GM19035 (cell line): ENCODE data around the gene ACER2.

Source experiments
- ATAC-seq: cut with Tn5 transposase; IDR thresholded peaks from one replicate; pipeline ENCODE4 v1.9.1; 2021; ENCODE audit not compliant: unreplicated experiment

Gene ACER2

GRCh38 chr9:19481971-19482404 is 73.2 kb downstream of the ACER2 start:
- no peak for ATAC-seq

GRCh38 chr9:19484699-19485098 is 75.9 kb downstream of the ACER2 start:
- ATAC-seq, result no peak

GRCh38 chr9:19485193-19485592 is 76.4 kb downstream of the ACER2 start:
- ATAC-seq, result no peak

- ATAC-seq, result no peak
These were observed 78.0 kb downstream of the ACER2 start for GRCh38 chr9:19486803-19487202.

GRCh38 chr9:19488721-19489120 is 79.9 kb downstream of the ACER2 start:
- no peak for ATAC-seq

- ATAC-seq, result no peak
These were observed 81.5 kb downstream of the ACER2 start for GRCh38 chr9:19490269-19490668.

- ATAC-seq, result no peak
These were observed 82.0 kb downstream of the ACER2 start for GRCh38 chr9:19490828-19491227.

- no peak for ATAC-seq
These were observed 84.0 kb downstream of the ACER2 start for GRCh38 chr9:19492775-19493173.

GRCh38 chr9:19493174-19493811 is 84.5 kb downstream of the ACER2 start:
- ATAC-seq, result peak; percentile 68

GRCh38 chr9:19493876-19494275 is 85.1 kb downstream of the ACER2 start:
- no peak for ATAC-seq

GRCh38 chr9:19495186-19496028 is 86.6 kb downstream of the ACER2 start:
- no peak for ATAC-seq

GRCh38 chr9:19496321-19497050 is 87.7 kb downstream of the ACER2 start:
- ATAC-seq, result no peak

- ATAC-seq, result no peak
These were observed 88.5 kb downstream of the ACER2 start for GRCh38 chr9:19497276-19497675.

- ATAC-seq, result no peak
These were observed 89.2 kb downstream of the ACER2 start for GRCh38 chr9:19498015-19498414.
